T-helper 2 cell (primary cell): Measurements from ENCODE around the gene NINJ1.
A peak's percentile ranks its signal among the peaks of the same experiment; 100 is the strongest.
"Not testable (repeated sequence)": the region's sequence is repeated elsewhere in the genome, so short reads cannot be mapped to it uniquely, and the experiment has no call there.

Source experiments
- DNase-seq, 5 experiments: peaks; one replicate each; pipeline versions ENCODE4 v3.0.0 to v3.0.0-alpha.2; 2012 to 2022

Gene NINJ1

GRCh38 chr9:93118863-93119702, 15.0 kb downstream of the NINJ1 start:
- DNase-seq, result no peak

GRCh38 chr9:93117924-93118862, 15.9 kb downstream of the NINJ1 start:
- DNase-seq, result no peak

GRCh38 chr9:93117521-93117920, 16.5 kb downstream of the NINJ1 start:
- DNase-seq, result not testable (repeated sequence)

- DNase-seq, result peak in 1 of 5 experiments; percentile 2
These were observed 17.7 kb downstream of the NINJ1 start for GRCh38 chr9:93116072-93116961.

GRCh38 chr9:93115486-93116071, 18.5 kb downstream of the NINJ1 start:
- DNase-seq, result peak in 2 of 5 experiments; percentile 1 to 42

GRCh38 chr9:93114984-93115335, 19.1 kb downstream of the NINJ1 start:
- DNase-seq, result no peak

GRCh38 chr9:93114169-93114983, 19.7 kb downstream of the NINJ1 start:
- peak in 1 of 5 experiments; percentile 4 for DNase-seq

- no peak for DNase-seq
These were observed 21.1 kb downstream of the NINJ1 start for GRCh38 chr9:93112864-93113389.

- DNase-seq, result peak in 1 of 5 experiments; percentile 1
These were observed 21.8 kb downstream of the NINJ1 start for GRCh38 chr9:93112116-93112863.

GRCh38 chr9:93111371-93112115, 22.5 kb downstream of the NINJ1 start:
- peak in 1 of 5 experiments; percentile 93 for DNase-seq

- DNase-seq, result no peak
These were observed 23.1 kb downstream of the NINJ1 start for GRCh38 chr9:93111001-93111370.

GRCh38 chr9:93110311-93110855, 23.7 kb downstream of the NINJ1 start:
- DNase-seq, result no peak

- DNase-seq, result peak in 2 of 5 experiments; percentile 30 to 80
These were observed 25.6 kb downstream of the NINJ1 start for GRCh38 chr9:93108291-93109041.

GRCh38 chr9:93107825-93108161, 26.3 kb downstream of the NINJ1 start:
- no peak for DNase-seq

- no peak for DNase-seq
These were observed 26.8 kb downstream of the NINJ1 start for GRCh38 chr9:93107151-93107824.

- no peak for DNase-seq
These were observed 28.4 kb downstream of the NINJ1 start for GRCh38 chr9:93105620-93106019.

- not testable (repeated sequence) for DNase-seq
These were observed 33.0 kb downstream of the NINJ1 start for GRCh38 chr9:93101086-93101485.

GRCh38 chr9:93100276-93100636, 33.8 kb downstream of the NINJ1 start:
- no peak for DNase-seq
